Endothelial cell of umbilical vein (primary cell): Measurements from ENCODE around the gene PRKAR2B. TPM values are rescaled to one million over a fixed set of nuclear protein-coding genes. Genes with fewer than 3 reads are reported as not detected.
A peak's percentile ranks its signal among the peaks of the same experiment; 100 is the strongest.

Source experiments
- BruUV-seq: library from RNA; stranded (reverse); fragments of 400-500 nt; replicated peaks from 2 replicates; lab custom pipeline; 2021; lab: Mats Ljungman, UMichigan
- CTCF ChIA-PET: fragments of 300-600, 350-600 bp; sonication (Branson Sonifier 250); formaldehyde crosslinking; loops from one replicate; lab custom pipeline; 2021; ENCODE audit warnings: antibody characterized with exemption, inconsistent platforms; lab: Charles Lee
- POLR2A ChIA-PET: fragments of 300-600, 350-600 bp; sonication (Branson Sonifier 250); formaldehyde crosslinking; loops from one replicate; lab custom pipeline; 2021; ENCODE audit warnings: antibody characterized with exemption, inconsistent platforms; lab: Charles Lee
- DNase-seq: peaks from one replicate; pipeline ENCODE4 v3.0.0-alpha.2; 2011; ENCODE audit warnings: low read depth, low spot score
- FAIRE-seq: peaks from 2 replicates; lab custom pipeline; 2011; peaks lifted over from hg19 to GRCh38; lab: Jason Lieb, UNC
- H2AFZ ChIP-seq: 2 replicates; pipeline ENCODE4 v1.6.0; 2012; ENCODE audit warnings: low read depth, low read length, control low read depth, inconsistent platforms
- H3K27ac ChIP-seq: 2 replicates; pipeline ENCODE4 v1.5.1; 2011; ENCODE audit warnings: low read depth, mild to moderate bottlenecking, control low read depth, low read length, moderate library complexity; ENCODE audit not compliant: insufficient read depth
- H3K27me3 ChIP-seq, 2 experiments: 2 replicates each; pipeline versions ENCODE4 v1.6.0 to v1.6.1; 2011; ENCODE audit warnings: low read length in 2 of 2, mixed read lengths in 1 of 2; ENCODE audit not compliant: control insufficient read depth in 2 of 2, insufficient read depth in 2 of 2
- H3K36me3 ChIP-seq, 2 experiments: 2 replicates in 1 of 2; 3 replicates in 1 of 2; pipeline ENCODE4 v1.5.1; 2011; ENCODE audit warnings: low read length in 2 of 2, mild to moderate bottlenecking in 1 of 2, moderate library complexity in 1 of 2; ENCODE audit not compliant: control insufficient read depth in 2 of 2, insufficient read depth in 2 of 2; ENCODE audit errors: extremely low read depth in 1 of 2
- H3K4me1 ChIP-seq: 3 replicates; pipeline ENCODE4 v1.5.1; 2011; ENCODE audit warnings: mild to moderate bottlenecking, low read length; ENCODE audit not compliant: control insufficient read depth, insufficient read depth; ENCODE audit errors: extremely low read depth
- H3K4me2 ChIP-seq: 2 replicates; pipeline ENCODE4 v1.6.1; 2011; ENCODE audit warnings: low read length, control low read depth, mixed read lengths; ENCODE audit not compliant: insufficient read depth
- H3K4me3 ChIP-seq, 3 experiments: fragments of 200-600 bp in 1 of 3; sonication (generic), shearing (Covaris generic) in 1 of 3; replicated peaks in 1 of 3; 2 replicates each; pipeline ENCODE4 v1.5.1; 2011 to 2016; ENCODE audit warnings: control low read depth in 3 of 3, low read length in 3 of 3, mild to moderate bottlenecking in 2 of 3, inconsistent platforms in 1 of 3, low read depth in 1 of 3, moderate library complexity in 1 of 3; ENCODE audit not compliant: insufficient read depth in 1 of 3
- H3K79me2 ChIP-seq: 2 replicates; pipeline ENCODE4 v1.6.0; 2012; ENCODE audit warnings: low read length, inconsistent platforms; ENCODE audit not compliant: control insufficient read depth, insufficient read depth
- H3K9ac ChIP-seq: replicated peaks from 2 replicates; pipeline ENCODE3; 2011; ENCODE audit warnings: low read length, control low read depth; ENCODE audit not compliant: insufficient read depth; ENCODE audit errors: extremely low read depth
- H3K9me1 ChIP-seq: replicated peaks from 3 replicates; pipeline ENCODE4 v1.6.0; 2011; ENCODE audit warnings: mild to moderate bottlenecking, low read length; ENCODE audit not compliant: control insufficient read depth, insufficient read depth; ENCODE audit errors: extremely low read depth
- H3K9me3 ChIP-seq: replicated peaks from 2 replicates; pipeline ENCODE4 v1.5.1; 2012; ENCODE audit warnings: low read length, inconsistent platforms; ENCODE audit not compliant: control insufficient read depth, insufficient read depth
- H4K20me1 ChIP-seq: replicated peaks from 2 replicates; pipeline ENCODE3; 2011; ENCODE audit warnings: mild to moderate bottlenecking, low read length; ENCODE audit not compliant: control insufficient read depth, insufficient read depth; ENCODE audit errors: extremely low read depth
- CTCF ChIP-seq, 2 donors: IDR thresholded peaks; 1 replicate in 1 of 2; 2 replicates in 1 of 2; pipeline ENCODE4 v1.5.1; 2011; ENCODE audit warnings: low read length in 2 of 2, mild to moderate bottlenecking in 2 of 2, moderate library complexity in 2 of 2, control low read depth in 1 of 2, inconsistent platforms in 1 of 2, low read depth in 1 of 2; ENCODE audit not compliant: insufficient read depth in 1 of 2; ENCODE audit errors: extremely low read depth in 1 of 2
- EZH2 ChIP-seq: IDR thresholded peaks from 2 replicates; pipeline ENCODE4 v1.6.1; 2012; ENCODE audit warnings: borderline replicate concordance, low read depth, mild to moderate bottlenecking, moderate library complexity, low read length, inconsistent platforms; ENCODE audit not compliant: severe bottlenecking
- FOS ChIP-seq: IDR thresholded peaks from 2 replicates; pipeline ENCODE4 v1.6.1; 2011; ENCODE audit warnings: mild to moderate bottlenecking, low read length, moderate library complexity, borderline replicate concordance; ENCODE audit not compliant: insufficient read depth
- GATA2 ChIP-seq: IDR thresholded peaks from 2 replicates; pipeline ENCODE4 v1.7.0; 2011; ENCODE audit warnings: low read depth, mild to moderate bottlenecking, moderate library complexity, mixed read lengths, low read length; ENCODE audit not compliant: insufficient read length, insufficient read depth
- JUN ChIP-seq: IDR thresholded peaks from 2 replicates; pipeline ENCODE4 v1.6.1; 2011; ENCODE audit warnings: borderline replicate concordance, low read depth; ENCODE audit not compliant: insufficient read length, insufficient read depth
- MAX ChIP-seq: IDR thresholded peaks from 2 replicates; pipeline ENCODE4 v1.6.1; 2011; ENCODE audit not compliant: insufficient read depth, insufficient read length
- MYC ChIP-seq: IDR thresholded peaks from one replicate; pipeline ENCODE4 v1.6.1; 2011; ENCODE audit warnings: mild to moderate bottlenecking, low read depth, low read length
- POLR2A ChIP-seq: IDR thresholded peaks from 2 replicates; pipeline ENCODE4 v1.6.1; 2012; ENCODE audit warnings: low read depth, mild to moderate bottlenecking, control low read depth, low read length
- POLR2AphosphoS5 ChIP-seq: IDR thresholded peaks from 2 replicates; pipeline ENCODE4 v1.6.1; 2012; ENCODE audit warnings: low read depth, mild to moderate bottlenecking, control low read depth, low read length, moderate library complexity; ENCODE audit not compliant: insufficient read depth
- dilution Hi-C: fragments of 300-500 bp; cut with MboI; formaldehyde crosslinking; loops from one replicate; pipeline ENCODE4 v1.15.0; 2019; ENCODE audit warnings: low sequenced_read_pairs; ENCODE audit not compliant: extremely low pct_ligation_motif_present
- intact Hi-C: fragments of 100-400 bp; cut with micrococcal nuclease; formaldehyde crosslinking; loops from one replicate; pipeline ENCODE4 v1.10.0; 2022
- polyA plus RNA-seq, 4 experiments: library from polyadenylated mRNA; depleted of rRNA in 3 of 4; stranded (reverse) in 3 of 4; unstranded in 1 of 4; fragments of >200 nt; gene quantifications; 2 replicates each; pipeline versions ENCODE4 v1.2.1 to v1.2.3, GENCODE V29; 2011 to 2012; ENCODE audit warnings: missing spikeins in 1 of 4
- total RNA-seq: library from RNA; stranded (reverse); gene quantifications from 2 replicates; pipeline ENCODE4 v1.2.3, GENCODE V29; 2021

PRKAR2B gene
- total and polyA plus RNA-seq, 2 donors (not counting 3 experiments of a cell fraction or from before 2014, with no cell fraction given) = 10.7 to 39.8 TPM

- intact Hi-C loops (no loop called here), dilution Hi-C loops (no loop called here)
- CTCF ChIA-PET = interaction anchor here (0.9 kb wide), 1 partner anchor 92 kb away, joined by 3 read pairs; no protein-coding TSS in a partner anchor
- H3K27me3 ChIP-seq = no peaks in the 10 kb centered on the region
- H3K27ac ChIP-seq = no peak overlapping the region
- peaks cover 9% of the 10 kb centered on the region for H3K4me1 ChIP-seq
- H3K4me2 ChIP-seq = no peak overlapping the region
- no peaks in the 10 kb centered on the region for H4K20me1 ChIP-seq
- no peaks in the 10 kb centered on the region for H3K36me3 ChIP-seq
- POLR2A ChIA-PET = no interaction called here
- H2AFZ ChIP-seq = no peak overlapping the region
- no peaks in the 10 kb centered on the region for H3K79me2 ChIP-seq
- DNase-seq (peak; percentile 68), FAIRE-seq (peak; percentile 55)
- TF ChIP-seq CTCF (IDR thresholded peaks at IDR 0.05; ENCODE audit: extremely low read depth in 1 of 2, insufficient read depth in 1 of 2, low read depth in 1 of 2, low read length in 2 of 2) (no peak), JUN (no peak), GATA2 (no peak), MYC (no peak), POLR2A (no peak), EZH2 (no peak), POLR2AphosphoS5 (no peak), FOS (no peak), MAX (no peak)
- no peak overlapping the region for H3K9ac ChIP-seq
- no TSS peak for BruUV-seq
- H3K4me3 ChIP-seq = no peak overlapping the region
- H3K9me3 ChIP-seq = no peaks in the 10 kb centered on the region
- no peaks in the 10 kb centered on the region for H3K9me1 ChIP-seq
Measured at GRCh38 chr7:107039199-107039900, 5.2 kb upstream of the PRKAR2B start.
